Effector CD8-positive, alpha-beta T cell (primary cell): ENCODE data around the gene CYB5R4.

ENCODE experiments used
- DNase-seq: peaks from one replicate; lab custom pipeline; 2025; lab: John Stamatoyannopoulos, UW
- total RNA-seq, 4 experiments: gene quantifications; one replicate each; lab custom pipeline; 2026; lab: John Stamatoyannopoulos, UW

CYB5R4 gene
- 36.0 to 60.5 (median 42.8) reads per million in 4 experiments for total RNA-seq

- DNase-seq: peak; percentile 86
These were observed at the start of gene CYB5R4 for GRCh38 chr6:83859410-83860358. Gene CYB5R4, plus strand, starts transcription at chr6:83859689. Its CDS starts 94 bp downstream, at chr6:83859783.

- no peak for DNase-seq
These were observed 46.9 kb upstream of the CYB5R4 start for GRCh38 chr6:83812595-83812994.

DNA sequence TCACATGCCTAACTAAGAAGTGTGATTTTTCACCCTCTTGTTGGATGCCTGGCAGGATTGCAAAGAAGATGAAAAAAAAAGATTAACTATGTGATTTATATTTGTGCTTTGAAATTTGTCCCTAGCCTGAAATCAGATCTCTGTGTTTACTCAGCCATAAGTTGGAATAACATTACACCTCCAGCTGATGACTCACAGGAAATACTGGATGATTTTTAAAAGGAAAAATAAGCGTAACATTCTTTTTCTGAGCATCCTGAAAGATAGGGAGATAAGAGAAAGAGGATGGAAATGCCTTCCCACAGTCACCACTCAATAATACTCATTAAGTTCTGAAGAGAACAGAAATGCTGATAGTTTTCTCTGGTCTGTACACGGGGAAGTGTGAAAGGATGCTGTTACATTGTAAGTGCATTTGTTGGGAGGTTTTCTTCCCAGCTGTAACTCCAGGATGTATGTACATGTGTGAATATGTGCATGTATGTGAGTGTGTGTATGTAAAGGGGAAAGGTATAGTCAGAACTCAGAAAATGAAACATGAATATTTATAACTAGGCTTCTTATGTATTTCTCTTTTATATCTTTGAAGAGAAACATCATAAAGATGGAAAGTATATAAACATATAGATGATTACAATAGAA lies 43.7 kb upstream of the CYB5R4 start:
- no peak for DNase-seq

DNA sequence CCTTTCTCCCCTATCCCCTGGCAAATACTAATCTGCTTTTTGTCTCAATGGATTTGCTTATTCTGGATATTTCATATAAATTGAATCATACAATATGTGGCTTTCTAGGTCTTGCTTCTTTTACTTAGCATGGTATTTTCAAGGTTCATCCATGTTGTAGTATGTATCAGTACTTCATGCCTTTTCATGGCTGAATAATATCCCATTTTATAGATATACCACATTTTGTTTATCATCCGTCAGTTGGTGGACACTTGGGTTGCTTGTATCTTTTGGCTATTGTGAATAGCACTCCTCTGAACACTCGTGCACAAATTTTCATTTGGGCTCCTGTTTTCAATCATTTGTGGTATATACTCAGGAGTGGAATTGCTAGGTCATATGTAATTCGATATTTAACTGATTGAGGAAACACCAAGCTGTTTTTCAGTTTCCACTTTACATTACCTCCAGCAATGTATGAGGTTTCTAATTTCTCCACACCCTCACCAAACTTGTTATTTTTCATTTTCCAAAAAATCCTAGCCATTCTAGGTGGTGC lies 36.8 kb upstream of the CYB5R4 start:
- DNase-seq: no peak

GRCh38 chr6:83824388-83824801 lies 35.1 kb upstream of the CYB5R4 start:
- DNase-seq: no peak

DNA sequence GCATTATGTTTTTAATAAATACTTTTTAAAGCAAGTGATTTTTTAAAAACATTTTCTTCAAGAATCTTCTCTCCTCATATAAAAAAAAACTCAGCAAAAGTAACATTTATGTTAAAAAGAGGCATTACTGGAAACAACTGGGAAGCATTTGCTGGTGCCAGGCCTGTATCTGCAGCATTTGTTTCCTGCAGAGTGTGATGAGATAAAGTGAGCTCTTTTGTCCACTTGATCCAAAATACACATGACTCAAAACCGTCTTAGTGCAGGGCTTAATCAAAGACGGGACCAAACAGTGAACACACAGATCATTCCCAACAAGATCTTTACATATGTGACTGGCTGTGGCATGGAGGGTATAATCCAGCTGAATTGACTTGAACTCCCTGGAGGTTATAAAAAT lies 34.7 kb upstream of the CYB5R4 start:
- DNase-seq: no peak

GRCh38 chr6:83827050-83827449 lies 32.4 kb upstream of the CYB5R4 start:
- no peak for DNase-seq

- DNase-seq: no peak
These were observed 20.8 kb upstream of the CYB5R4 start for GRCh38 chr6:83838727-83839126.

- no peak for DNase-seq
These were observed 15.3 kb upstream of the CYB5R4 start for GRCh38 chr6:83844170-83844569.

- no peak for DNase-seq
These were observed 13.2 kb upstream of the CYB5R4 start for GRCh38 chr6:83846291-83846690.

DNA sequence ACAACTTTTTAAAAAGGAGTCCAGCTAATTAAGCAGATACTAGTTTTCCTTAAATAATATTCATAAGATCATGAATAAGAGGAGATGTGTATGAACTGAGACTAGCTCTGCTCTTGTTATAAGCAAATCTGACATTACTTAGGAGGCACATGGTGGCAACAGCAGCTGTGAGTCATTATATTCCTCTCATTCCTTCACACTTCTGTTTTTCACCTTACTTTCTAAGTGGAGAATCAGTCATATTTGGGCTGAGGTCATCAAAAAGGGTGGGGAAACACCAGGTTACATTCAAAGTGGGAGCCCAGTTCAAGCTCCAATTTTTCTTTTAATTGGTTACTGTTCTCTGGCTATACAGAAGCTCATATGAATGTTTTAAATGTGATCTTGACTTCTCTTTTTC lies 12.3 kb upstream of the CYB5R4 start:
- DNase-seq: no peak

- DNase-seq: no peak
These were observed 10.4 kb upstream of the CYB5R4 start for GRCh38 chr6:83849127-83849526.

DNA sequence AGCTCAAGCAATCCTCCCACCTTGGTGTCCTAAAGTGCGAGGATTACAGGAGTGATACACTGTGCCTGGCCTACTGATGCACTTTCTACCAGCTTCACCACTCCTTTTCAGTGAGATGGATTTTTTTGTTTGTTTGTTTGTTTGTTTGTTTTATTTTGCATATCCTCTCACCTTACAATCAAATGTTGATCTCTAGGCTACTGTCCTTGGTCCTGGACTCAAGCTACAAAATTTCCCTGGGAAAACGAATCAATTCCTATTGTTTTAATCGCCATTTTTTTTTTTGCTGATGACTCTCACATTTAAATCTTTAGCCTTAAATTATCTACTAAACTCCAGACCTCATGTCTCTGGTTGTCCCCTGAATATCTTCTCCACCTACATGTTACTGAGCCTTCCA lies 9.9 kb upstream of the CYB5R4 start:
- DNase-seq: no peak

GRCh38 chr6:83852528-83853177 lies 6.8 kb upstream of the CYB5R4 start:
- DNase-seq: no peak

- DNase-seq: no peak
These were observed 6.1 kb upstream of the CYB5R4 start, which contains the start of gene RIPPLY2 for GRCh38 chr6:83853178-83854000. Gene RIPPLY2, plus strand, starts transcription at chr6:83853360. Its CDS starts 57 bp downstream, at chr6:83853417.

DNA sequence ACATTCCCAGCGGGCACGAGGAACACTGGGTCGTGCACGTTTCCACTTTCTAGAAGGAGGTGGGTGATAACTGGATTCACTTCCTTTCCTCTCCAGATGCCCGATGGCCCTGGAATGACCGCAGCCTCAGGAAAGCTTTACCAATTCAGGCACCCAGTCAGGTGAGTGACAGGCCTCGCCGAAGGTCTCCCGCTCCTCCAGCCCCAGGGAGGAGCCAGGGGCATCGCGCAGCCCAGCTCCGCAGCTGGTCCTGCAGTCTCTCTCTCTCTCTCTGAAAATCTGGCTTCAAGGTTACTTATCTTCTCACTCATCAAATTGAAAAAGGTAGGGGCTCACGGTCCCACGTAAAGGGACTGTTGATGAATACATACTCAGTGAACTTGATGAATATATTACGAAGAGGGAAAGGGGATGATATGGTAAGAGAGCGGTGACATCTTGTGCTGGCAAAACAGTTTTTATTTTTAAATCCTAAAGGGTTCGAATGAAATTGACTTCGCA lies 5.4 kb upstream of the CYB5R4 start:
- no peak for DNase-seq

DNA sequence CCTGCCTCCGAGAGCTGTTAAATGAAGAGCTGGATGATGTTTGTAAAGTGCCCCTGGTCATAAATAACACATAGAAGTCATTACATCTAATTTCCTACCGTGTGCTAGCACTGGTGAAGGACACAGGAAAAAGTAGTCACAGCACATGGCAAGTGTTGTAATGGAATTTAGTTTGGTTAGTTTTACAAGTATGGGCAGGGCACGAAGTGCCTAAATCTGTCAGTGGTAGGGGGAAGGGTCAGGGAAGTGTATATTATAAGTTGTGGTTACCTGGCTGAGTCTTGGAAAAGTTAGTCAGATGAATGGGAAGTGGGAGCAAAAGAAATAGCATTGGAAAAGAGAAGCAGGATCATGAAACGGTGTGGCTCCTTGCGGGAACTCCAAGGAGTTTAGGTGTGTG lies 4.7 kb upstream of the CYB5R4 start:
- DNase-seq: no peak

DNA sequence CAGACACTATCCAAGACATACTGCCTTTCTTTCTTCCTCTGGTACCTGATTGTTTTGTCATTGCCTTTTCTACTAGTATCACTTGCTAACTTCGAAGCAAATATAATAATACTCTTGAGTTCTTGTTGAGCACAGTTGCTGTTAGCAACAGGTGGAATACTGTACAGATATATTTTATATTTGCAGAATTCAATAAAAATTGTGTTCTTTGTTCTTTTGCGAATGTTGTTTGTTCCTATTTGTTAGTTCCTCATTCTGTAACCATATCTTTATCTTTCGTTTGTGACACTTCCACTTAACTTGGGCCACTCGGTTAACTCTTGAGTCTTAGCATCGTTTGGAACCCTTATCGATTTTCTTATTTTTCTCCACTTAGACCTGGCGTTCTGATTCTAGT lies 868 bp downstream of the CYB5R4 start:
- DNase-seq: no peak

DNA sequence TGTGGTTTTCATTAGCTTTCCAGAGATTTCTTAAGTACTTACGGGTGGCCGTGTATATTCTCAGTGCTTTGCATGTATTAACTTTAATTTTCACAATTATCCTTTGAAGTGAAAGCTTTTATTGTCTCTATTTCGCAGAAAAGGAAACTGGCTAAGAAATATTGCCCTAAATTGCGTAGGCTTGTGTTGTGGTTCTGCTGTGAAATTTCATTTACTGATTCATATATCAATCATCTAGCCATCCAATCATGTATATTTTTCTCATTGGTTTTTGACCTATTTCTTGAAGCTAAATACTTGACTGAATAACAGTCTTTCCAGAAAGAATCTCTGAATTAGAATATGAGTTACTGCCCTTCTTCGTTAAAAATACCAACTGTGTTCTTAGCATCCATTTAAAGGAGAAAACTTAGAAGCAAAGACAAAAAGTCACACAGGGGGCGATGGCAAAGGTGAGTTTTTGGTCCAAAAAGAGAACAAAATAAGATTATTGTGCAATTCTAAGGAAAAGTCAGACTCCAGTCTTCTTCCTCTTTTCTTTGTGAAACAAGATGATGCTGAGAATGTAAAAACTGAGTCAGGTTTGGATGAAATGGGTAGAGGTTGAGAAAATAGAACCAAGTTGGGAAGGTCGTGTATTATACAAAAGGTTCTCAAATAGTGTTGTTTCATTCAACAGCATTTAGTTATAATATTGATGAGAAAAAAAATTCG lies 1.4 kb downstream of the CYB5R4 start:
- DNase-seq: no peak

GRCh38 chr6:83862776-83863471 lies 3.4 kb downstream of the CYB5R4 start:
- DNase-seq: no peak
